Measurements from ENCODE around the gene CUX1. TPM values are rescaled to one million over a fixed set of nuclear protein-coding genes. Genes with fewer than 3 reads are reported as not detected.
A peak's percentile ranks its signal among the peaks of the same experiment; 100 is the strongest.
"Not testable (repeated sequence)": the region's sequence is repeated elsewhere in the genome, so short reads cannot be mapped to it uniquely, and the experiment has no call there.

Gene CUX1
- total RNA-seq, 1 donor from 2014 or later: 48.9 TPM

DNA sequence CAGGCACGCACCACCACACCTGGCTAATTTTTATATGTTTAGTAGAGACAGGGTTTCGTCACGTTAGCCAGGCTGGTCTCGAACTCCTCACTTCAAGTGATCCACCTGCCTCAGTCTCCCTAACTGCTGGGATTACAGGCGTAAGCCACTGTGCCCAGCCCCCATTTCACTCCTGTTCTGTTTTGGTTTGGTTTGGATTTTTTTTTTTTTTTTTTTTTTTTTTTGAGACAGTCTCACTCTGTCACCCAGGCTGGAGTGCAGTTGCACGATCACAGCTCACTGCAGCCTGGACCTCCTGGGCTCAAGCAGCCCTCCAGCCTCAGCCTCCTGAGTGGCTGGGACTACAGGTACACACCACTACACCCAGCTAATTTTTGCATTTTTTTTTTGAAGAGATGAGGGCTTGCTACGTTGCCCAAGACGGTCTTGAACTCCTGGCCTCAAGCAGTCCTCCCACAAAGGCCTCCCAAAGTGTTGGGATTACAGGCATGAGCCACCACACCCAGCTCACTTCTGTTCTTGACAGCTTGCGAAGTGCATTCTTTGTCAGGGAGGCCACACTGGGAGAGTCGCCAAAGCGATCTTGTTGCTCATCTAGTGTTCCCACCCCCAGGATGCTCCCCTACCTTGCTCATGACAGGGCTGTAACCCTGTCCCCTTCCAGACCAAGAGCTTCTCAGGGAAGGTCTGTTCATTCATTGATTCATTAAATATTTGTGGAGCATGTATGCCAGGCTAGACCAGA is 229.1 kb downstream of the CUX1 start:
- no peak for DNase-seq

DNA sequence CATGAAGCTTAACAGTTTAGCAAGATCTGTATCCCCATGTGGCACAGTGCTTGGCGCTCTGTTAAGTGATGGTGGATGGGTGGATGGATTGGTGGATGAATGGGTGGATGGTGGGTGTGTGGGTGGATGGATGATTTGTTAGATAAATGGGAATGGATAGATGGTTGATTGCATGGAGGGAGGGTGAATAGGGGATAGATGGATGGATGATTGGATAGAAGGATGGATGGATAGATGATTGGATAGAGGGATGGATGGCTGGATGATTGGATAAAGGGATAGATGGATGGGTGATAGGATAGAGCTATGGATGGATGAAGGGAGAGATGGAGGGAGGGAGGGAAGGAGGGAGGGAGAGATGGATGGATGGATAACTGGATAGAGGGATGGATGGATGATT is 229.7 kb downstream of the CUX1 start:
- no peak for DNase-seq

DNA sequence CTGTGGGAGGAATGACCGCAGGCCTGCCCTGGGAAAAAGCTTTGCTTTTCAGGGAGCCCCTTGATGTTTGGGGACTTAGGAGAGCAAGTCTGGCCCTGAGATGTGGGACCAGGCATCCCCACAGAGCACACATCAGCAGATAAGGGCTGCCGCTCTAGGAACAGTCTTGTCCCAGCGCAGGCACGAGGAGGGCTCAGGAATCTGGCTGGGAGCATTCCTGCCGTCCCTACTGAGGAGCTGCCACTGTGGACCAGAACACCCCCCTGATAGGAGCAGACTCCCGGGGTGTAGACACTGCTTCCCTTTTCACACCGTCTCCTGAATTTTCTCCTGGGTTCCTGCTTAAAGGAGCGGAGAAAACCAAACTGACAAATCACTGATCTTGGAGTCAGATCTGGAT is 232.3 kb downstream of the CUX1 start:
- DNase-seq: no peak

DNA sequence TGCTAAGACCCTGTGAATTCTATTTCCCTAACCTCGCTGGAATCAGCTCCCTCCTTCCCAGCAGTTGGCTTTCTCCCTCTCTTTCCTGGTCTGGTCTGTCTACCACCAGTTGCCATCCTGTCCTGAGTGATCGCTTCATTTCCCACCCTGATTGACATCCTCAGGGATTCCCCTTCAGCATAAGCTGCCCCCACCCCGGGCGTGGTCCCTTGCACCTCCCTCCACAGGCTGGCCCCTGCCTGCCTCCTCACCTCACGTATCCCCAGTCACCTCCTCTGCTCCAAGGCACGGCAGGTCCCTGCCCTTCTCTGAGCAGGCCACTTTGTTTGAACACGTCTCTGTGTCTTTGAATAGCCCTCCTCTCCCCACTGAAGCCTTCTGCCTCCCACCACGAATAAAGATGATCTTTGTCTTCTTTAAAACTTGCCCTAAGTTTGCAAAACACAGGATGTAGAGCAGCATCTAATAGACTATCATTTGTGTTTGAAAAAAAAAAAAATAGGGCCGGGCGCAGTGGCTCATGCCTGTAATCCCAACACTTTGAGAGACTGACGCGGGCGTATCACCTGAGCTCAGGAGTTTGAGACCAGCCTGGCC is 233.5 kb downstream of the CUX1 start:
- DNase-seq: no peak

DNA sequence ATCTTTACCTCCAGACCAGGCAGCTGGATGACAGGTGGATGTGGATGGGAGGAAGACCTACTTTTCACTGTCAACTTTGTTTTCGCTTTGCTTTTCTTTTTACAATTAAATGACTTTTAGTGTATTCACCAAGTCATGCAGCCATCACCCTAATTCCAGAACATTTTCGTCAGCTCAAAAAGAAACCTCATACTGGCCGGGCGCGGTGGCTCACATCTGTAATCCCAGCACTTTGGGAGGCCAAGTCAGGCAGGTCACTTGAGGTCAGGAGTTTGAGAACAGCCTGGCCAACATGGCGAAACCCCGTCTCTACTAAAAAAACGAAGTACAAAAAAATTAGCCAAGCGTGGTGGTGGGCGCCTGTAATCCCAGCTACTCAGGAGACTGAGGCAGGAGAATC is 234.3 kb downstream of the CUX1 start:
- DNase-seq: not testable (repeated sequence)

DNA sequence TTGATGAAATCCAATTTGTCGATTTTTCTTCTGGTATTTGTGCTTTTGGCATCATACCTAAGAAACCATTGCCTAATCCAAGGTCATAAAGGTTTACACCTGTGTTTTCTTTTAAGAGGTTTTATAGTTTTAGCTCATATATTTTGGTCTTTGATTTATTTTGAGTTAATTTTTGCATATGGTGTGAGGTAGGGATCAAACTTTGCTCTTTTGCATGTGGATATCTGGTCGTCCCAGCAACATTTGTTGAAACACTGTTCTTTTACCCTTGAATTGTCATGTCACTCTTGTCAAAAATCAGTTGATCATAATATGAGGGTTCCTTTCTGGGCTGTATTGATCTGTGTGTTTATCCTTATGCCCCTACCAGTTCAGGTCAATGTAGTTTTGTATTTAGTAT is 236.7 kb downstream of the CUX1 start:
- no peak for DNase-seq

DNA sequence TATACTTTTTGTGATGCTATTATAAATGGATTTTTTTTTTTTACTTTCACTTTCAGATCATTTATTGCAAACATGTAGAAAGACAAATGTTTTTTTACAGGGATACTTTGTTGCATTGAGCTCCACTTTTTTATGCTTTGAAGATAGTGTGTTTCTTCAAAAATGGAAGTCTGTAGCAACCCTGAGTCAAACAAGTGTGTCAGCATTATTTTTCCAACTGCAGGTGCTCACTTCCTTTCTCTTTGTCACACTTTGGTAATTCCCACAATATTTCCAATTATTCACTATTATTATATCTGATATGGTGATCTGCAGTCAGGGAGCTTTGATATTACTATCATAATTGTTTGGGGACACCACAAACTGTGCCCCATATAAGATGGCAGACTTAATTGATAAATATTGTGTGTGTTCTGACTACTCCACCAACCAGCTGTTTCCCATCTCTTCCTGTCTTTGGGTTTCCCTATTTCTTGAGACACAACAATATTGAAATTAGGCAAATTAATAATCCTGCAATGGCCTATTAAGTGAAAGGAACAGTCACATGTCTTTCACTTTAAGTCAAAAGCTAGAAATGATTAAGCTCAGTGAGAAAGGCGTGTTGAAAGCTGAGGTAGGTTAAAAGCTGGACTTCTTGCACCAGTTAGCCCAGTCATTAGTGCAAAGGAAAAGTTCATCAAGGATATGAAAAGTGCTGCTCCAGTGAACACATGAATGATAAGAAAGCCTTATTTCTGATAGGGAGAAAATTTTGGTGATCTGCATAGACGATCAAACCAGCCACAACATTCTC is 238.0 kb downstream of the CUX1 start:
- DNase-seq: no peak

DNA sequence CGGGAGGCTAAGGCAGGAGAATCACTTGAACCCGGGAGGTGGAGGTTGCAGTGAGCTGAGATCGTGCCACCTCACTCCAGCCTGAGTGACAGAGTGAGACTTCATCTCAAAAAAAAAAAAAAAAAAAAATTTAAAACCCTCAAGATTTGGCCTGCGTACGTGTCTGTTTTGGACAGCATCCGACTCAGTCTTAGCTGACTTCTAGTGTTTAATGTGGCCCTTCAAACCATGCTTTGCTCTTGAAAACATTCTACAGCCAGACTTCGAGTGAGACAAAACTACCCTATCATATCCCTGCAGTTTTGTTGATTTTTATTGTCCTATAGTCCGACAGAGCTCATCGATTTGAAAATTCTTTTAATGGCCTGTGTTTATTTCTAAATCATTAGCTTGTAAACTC is 242.1 kb downstream of the CUX1 start:
- DNase-seq: no peak

DNA sequence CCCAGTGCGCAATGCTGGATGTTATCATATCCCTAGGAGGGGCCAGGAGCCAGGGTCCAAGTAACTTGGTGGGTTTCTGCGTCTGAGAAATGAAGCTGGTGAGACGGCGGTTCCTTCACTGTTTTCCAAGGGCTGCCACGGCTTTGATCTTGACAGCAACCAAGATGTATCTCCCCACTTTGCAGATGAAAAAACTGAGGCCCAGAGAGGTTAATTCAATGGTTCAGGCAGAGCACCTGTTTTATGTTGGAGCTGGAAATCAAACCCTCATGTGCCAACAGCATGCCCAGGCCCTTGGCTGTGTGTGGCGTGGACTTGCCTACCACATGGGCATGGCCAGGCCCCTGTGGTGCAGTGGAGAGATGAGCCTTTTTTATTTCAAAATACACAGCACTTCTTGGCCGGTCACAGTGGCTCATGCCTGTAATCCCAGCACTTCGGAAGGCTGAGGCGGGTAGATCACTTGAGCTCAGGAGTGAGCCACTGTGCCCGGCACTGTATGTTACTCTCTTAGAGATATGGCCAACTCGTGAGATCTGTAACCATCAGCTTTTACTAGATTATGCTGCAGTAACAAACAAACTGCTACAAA is 244.0 kb downstream of the CUX1 start:
- DNase-seq: no peak

DNA sequence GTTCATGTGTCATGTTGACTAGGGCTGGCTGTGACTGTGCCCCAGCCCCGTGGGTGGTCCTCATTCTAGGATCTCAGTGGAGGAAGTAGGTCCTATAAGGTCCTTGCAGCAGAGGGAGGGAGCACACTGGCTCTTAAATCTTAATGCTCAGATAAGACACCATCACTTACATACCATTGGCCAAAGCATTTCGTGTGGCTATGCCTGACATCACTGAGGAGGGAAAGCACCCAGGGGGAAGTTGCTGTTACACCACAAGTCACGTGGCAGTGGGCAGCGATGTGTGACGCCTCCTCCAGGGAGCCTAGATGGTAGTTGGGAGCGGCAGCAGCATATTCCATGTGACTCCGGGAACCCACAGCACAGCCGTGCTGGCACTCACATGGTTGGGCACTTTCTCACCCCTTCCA is 244.6 kb downstream of the CUX1 start:
- no peak for DNase-seq

DNA sequence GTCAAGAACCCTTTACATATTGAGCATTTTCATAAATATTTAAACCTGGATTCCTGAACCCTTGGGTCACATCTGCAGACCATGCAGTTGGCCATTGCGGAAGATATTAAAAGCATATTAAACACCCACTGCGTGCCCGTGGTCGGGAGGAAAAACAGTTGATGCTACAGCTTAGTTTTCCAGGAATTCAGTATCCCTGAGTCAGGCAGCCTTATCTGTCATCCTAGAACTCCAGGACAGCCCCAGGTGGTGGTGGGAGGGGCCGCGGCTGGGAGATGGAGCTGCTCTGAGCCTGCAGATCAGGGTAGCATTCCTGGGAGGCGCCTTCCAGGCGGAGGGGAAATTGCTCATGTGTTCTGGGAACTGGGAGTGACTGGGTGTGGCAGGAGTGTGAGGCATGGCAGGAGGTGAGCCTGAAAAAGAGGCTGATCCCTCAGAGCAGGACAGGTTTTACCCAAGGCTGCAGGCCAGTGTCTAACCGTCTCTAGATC is 246.3 kb downstream of the CUX1 start:
- DNase-seq: no peak

DNA sequence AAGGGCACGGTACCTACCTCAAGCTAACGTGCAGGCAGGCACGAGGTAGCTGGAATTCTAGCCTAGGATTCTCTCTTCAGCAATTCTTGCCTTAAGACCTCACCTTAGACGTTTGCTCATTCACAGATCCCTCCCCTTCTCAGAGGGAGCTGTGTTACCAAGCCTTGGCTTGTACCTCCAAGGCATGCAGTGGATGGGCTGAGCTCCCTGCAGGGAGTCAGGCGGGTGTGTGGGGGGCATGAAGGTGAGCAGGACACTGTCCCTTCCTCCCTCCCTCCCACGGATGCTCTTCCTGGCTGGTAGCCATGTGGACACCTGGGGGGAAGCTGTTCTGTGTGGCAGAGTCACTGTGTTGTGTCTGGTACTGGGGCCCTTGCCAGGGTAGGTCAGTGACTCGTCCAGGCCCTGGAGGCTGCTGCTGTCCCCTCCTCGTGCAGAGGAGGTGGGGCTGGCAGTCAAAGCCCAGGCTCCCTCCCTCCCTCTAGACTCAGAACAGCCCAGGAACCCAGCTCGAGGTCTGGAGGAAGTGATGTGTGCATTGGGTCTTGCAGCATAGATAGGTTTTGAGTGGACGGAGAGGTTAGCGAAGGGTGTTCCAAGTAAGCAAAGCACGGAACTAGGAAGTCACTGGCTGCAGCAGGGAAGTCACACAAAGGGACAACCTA is 247.1 kb downstream of the CUX1 start:
- DNase-seq: peak; percentile 3

DNA sequence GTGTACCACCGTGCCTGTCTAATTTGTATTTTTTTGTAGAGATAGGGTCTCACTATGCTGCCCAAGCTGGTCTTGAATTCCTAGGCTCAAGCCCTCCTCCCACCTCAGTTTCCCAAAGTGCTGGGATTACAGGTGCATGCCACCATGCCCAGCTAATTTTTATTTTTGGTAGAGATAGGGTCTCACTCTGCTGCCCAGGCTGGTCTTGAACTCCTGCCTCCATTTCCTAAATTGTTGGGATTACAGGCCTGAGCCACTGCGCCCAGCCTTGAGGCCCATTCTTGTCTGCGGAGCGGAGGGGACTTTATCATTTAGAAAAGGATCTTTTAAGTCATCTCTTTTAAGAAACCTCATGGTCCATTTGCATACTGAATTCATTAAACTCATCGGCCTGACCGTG is 247.8 kb downstream of the CUX1 start:
- DNase-seq: no peak

DNA sequence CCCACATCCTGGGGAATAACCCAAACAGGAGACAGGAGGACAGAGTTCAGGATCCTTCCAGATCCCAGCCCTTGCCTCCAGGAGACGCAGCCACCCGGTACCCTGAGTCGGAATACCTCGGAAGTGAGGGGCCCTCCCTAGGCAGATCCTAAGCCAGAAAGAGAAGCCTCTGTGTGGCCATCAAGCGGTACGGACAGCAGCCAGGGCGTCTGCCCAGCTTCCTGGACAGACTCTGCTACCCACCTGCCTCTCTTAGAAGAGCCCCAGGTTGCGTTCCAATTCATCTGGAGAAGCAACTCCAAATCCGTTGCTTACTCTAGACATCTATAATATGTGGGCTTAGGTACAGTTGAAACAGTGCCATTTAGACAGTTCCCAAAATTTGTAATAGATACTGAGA is 249.1 kb downstream of the CUX1 start:
- no peak for DNase-seq

DNA sequence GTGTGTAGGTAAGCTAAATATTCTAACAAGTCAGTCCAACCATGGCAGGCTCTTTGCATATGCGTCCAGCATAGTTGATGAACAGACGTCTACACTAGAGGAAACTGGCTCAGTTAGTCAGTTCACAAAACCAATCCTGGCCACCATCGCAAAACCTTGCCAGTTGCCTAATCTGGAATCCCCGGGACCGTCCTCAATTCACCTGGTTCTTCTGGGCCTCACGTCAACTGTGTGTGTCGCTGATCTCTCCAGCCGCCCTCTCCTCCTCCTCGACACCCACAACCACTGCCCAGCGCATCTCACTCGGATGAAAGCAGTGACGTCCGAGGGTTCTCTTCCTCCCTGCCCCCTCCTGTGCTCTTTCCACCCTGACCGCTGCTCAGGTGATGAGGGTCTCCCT is 251.4 kb downstream of the CUX1 start:
- no peak for DNase-seq

DNA sequence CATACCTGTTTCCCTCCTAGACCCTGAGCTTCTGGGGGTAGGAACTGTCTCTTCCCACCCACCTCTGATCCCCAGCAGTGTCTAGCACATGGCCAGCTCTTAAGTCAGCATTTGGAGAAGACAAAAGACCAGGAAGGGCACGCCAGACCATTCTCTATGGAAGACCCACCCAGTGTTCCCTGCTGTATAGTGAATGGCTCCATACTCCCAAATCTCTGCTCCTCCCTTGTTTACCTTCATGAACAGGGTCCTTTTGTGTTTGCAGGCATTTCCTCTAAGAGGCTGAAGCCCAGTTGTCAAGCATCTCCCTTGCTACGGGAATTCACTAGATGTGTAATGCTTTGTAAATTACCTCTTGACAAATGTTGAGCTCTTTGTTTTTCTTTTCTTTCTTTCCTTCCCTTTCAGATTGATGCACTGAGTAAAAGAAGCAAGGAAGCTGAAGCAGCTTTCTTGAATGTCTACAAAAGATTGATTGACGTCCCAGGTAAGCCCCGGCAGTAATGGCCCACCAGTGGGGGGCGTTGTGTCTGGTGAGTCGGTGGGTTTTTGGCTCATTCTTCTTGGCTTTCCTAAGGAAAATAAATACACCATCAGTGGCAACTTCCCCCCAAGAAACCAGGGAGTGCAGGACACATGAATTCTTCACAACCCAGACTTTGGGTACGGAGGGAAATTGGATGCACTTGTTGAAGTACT is 252.7 kb downstream of the CUX1 start:
- DNase-seq: no peak

DNA sequence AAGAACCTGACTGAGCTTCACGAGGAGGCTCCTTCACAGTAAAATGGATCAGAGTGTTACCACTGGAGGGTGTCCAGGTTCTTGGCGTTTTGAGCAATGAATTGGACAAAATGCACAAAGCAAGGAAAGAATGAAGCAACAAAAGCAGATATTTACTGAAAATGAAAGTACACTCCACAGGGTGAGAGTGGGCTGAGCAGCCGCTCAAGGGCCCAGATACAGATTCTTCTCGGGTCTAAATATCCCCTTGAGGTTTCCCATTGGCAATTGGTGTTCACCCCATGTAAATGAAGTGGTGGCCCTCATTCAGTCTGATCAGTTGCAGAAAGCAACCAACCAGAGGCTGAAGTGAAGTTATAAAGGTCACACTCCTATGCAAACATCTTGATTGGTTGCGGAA is 254.6 kb downstream of the CUX1 start:
- no peak for DNase-seq

DNA sequence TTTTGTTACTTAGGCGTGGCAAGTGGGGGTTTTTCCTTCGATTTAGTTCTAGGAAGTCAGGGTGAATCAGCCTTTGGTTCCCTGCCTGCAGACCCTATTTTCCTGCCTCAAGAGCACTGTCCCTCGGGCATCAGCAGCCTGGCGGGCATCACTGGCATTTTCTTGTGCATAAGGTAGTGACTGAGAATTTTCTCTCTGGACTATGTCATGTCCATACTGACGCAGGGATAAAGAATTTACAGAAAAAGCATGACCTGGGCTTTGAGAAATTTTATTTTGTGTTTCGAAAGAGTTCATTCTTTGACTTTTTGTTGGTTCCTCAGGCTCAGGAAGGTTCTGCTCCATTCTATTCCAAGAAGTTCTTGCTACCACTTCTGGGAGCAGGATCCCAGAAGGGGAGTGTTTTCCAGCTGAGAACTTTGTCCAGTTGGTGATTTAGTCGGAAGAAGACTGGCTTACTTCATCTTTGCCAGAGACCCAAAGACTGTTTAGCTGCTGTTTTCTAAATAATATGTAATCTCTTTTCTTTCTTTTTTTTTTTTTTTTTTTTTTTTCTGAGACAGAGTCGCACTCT is 255.3 kb downstream of the CUX1 start:
- DNase-seq: no peak

DNA sequence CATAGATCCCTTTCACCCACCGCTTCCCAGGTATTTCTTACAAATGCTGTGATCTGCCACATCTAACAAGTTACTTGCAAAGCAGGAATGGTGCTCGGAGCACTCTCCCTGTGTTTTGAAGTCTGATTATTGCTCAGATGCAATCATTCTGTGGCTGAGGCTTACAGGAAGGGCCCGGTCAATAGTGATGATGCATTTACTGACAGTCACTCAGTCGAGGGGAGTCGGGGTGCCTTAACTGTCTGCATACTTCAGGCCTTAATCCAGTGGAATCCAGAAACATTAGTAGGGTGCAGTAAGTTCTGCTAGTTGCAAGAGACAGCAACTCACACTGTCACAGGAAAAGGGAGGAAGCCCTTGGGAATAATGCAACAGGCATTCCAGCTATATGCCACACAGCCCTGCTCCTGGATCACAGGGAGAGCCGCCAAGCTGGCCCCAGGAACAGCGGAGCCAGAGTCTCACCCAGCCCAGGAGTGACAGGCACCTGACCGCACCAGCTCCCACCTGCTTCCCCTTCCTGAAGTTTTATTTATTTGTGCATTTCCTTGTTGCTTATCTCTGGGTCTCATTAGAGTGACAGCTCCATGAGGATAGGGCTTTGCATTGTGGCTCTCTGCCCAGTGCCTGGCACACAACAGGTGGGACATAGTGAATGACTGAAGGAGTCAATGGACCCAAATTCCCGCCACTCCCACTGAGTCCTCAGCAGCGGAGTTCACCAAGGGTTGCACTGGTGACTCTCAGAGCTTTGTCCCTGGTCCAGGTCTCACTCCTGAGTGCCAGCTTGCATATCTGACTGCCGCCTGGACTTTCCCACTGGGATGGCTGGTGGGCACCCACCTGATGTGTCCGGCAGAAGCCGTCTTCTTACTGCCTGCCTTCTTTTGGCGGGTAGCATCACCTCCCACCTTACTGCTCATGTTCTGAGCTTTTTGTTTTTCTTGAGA is 256.8 kb downstream of the CUX1 start:
- no peak for DNase-seq

DNA sequence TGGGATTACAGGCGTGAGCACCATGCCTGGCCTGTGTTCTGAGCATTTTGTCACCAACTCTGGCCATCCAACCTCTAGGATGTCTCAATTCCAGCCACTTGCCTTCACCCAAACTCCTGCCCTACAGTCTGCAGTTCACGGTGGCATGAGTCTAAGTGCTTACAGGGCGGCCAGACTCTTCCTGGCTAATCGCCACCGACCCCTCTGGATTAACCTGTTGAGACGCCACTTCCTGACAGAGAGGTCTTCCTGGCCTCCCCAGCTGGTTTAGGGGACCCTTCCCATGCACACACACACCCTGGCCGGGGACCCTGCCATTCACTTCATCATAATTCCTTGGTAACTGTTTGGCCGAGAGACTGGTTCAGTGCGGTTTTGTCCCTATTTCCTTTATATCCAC is 257.7 kb downstream of the CUX1 start:
- no peak for DNase-seq

Measured in skin of body (tissue), 2 donors.